Left ventricle myocardium inferior (tissue), 1 donor: ENCODE results near the gene NHLH1. TPM values are rescaled to one million over a fixed set of nuclear protein-coding genes. Genes with fewer than 3 reads are reported as not detected.

Source experiments
- DNase-seq: peaks from one replicate; pipeline ENCODE4 v3.0.0-alpha.2; 2020
- H3K27ac ChIP-seq: fragments of 200-600 bp; replicated peaks from 2 replicates; pipeline ENCODE4 v1.8.0; 2021
- H3K27me3 ChIP-seq: fragments of 200-600 bp; 2 replicates; pipeline ENCODE4 v1.8.0; 2021; ENCODE audit warnings: low read depth
- H3K36me3 ChIP-seq: fragments of 200-600 bp; 2 replicates; pipeline ENCODE4 v1.8.0; 2021
- H3K4me1 ChIP-seq: fragments of 200-600 bp; 2 replicates; pipeline ENCODE4 v1.8.0; 2021
- H3K4me3 ChIP-seq: fragments of 200-600 bp; 2 replicates; pipeline ENCODE4 v1.8.0; 2021; ENCODE audit warnings: mild to moderate bottlenecking, moderate library complexity
- H3K9me3 ChIP-seq: fragments of 200-600 bp; replicated peaks from 2 replicates; pipeline ENCODE4 v1.8.0; 2021
- CTCF ChIP-seq: fragments of 200-600 bp; IDR thresholded peaks from 2 replicates; pipeline ENCODE4 v1.8.0; 2021; ENCODE audit warnings: antibody characterized with exemption, mild to moderate bottlenecking, borderline replicate concordance
- intact Hi-C: fragments of 100-400 bp; cut with micrococcal nuclease; formaldehyde crosslinking; loops from one replicate; pipeline ENCODE4 v1.11.0; 2022
- total RNA-seq: library from RNA; stranded (reverse); fragmentation: NEBNext Ultra II Directional; extraction: Animal tissue kit (Norgen Biotek cat#: 25700); gene quantifications from one replicate; pipeline ENCODE4 v1.2.1, GENCODE V29; 2021
- donor health status: DM: no; HTN: yes; CAD: no; lungs with severe emphysema.

The NHLH1 gene
- total RNA-seq, 1 donor from 2014 or later = not detected

- H3K4me1 ChIP-seq = peaks cover 3% of the 10 kb centered on the region
These were observed 45.1 kb downstream of the NHLH1 start for GRCh38 chr1:160412028-160412362.

GRCh38 chr1:160413716-160414115, 46.8 kb downstream of the NHLH1 start:
- TF ChIP-seq CTCF = no peak
- Histone ChIP-seq H3K27ac (no peak overlapping the region), H3K36me3 (no peaks in the 10 kb centered on the region)

More at GRCh38 chr1:160412028-160412362, 45.1 kb downstream of the NHLH1 start:
- Histone ChIP-seq H3K9me3 (no peaks in the 10 kb centered on the region), H3K27ac (no peak overlapping the region), H3K4me3 (no peak overlapping the region), H3K27me3 (no peaks in the 10 kb centered on the region), H3K36me3 (no peaks in the 10 kb centered on the region)
- intact Hi-C loops = no loop called here
- DNase-seq = no peak
- no peak for TF ChIP-seq CTCF

GRCh38 chr1:160414881-160415280, 48.0 kb downstream of the NHLH1 start:
- peaks cover 3% of the 10 kb centered on the region for H3K4me1 ChIP-seq
- H3K27ac ChIP-seq = no peak overlapping the region
- H3K36me3 ChIP-seq = peaks cover 3% of the 10 kb centered on the region
- H3K27me3 ChIP-seq = no peaks in the 10 kb centered on the region
- DNase-seq = no peak
- TF ChIP-seq CTCF = no peak
- H3K9me3 ChIP-seq = no peaks in the 10 kb centered on the region
- intact Hi-C loops = no loop called here
- no peak overlapping the region for H3K4me3 ChIP-seq

More at GRCh38 chr1:160413716-160414115, 46.8 kb downstream of the NHLH1 start:
- Histone ChIP-seq H3K9me3 (no peaks in the 10 kb centered on the region), H3K27me3 (no peaks in the 10 kb centered on the region), H3K4me3 (no peak overlapping the region), H3K4me1 (peaks cover 3% of the 10 kb centered on the region)
- no peak for DNase-seq
- intact Hi-C loops = no loop called here

GRCh38 chr1:160415696-160416290, 48.9 kb downstream of the NHLH1 start:
- H3K4me1 ChIP-seq = peaks cover 3% of the 10 kb centered on the region
- no peak for DNase-seq
- TF ChIP-seq CTCF = no peak
- no peak overlapping the region for H3K4me3 ChIP-seq
- intact Hi-C loops = no loop called here
- no peaks in the 10 kb centered on the region for H3K9me3 ChIP-seq
- H3K27me3 ChIP-seq = no peaks in the 10 kb centered on the region
- peaks cover 3% of the 10 kb centered on the region for H3K36me3 ChIP-seq
- no peak overlapping the region for H3K27ac ChIP-seq

- no peak for DNase-seq
- no peak overlapping the region for H3K27ac ChIP-seq
- no peak overlapping the region for H3K4me3 ChIP-seq
- H3K9me3 ChIP-seq = no peaks in the 10 kb centered on the region
- peaks cover 3% of the 10 kb centered on the region for H3K4me1 ChIP-seq
- peak; percentile 35 for TF ChIP-seq CTCF
- H3K36me3 ChIP-seq = peaks cover 3% of the 10 kb centered on the region
- H3K27me3 ChIP-seq = no peaks in the 10 kb centered on the region
- intact Hi-C loops = no loop called here
These were observed 49.5 kb downstream of the NHLH1 start for GRCh38 chr1:160416369-160416768.
